ENCODE measurements around the gene SLX9. TPM values are rescaled to one million over a fixed set of nuclear protein-coding genes. Genes with fewer than 3 reads are reported as not detected.

Gene SLX9
- total and polyA plus RNA-seq, 2 experiments from 2014 or later: 25.6 to 35.8 TPM

- Histone ChIP-seq H3K27me3 (replicated peaks; ENCODE audit: insufficient read depth) (no peaks in the 10 kb centered on the region), H3K4me3 (no peak overlapping the region), H3K9ac (no peak overlapping the region), H4K20me1 (ENCODE audit: insufficient read depth) (no peaks in the 10 kb centered on the region), H3K27ac (no peak overlapping the region), H3K4me2 (ENCODE audit: unreplicated experiment) (no peak overlapping the region), H3K79me2 (ENCODE audit: insufficient read depth) (peaks cover 84% of the 10 kb centered on the region), H3F3A (ENCODE audit: insufficient read depth) (no peaks in the 10 kb centered on the region), H3K9me2 (ENCODE audit: insufficient read depth) (no peaks in the 10 kb centered on the region), H3K9me3 (ENCODE audit: low read depth) (no peaks in the 10 kb centered on the region), H3K4me1 (ENCODE audit: insufficient read depth) (peaks cover 15% of the 10 kb centered on the region), H3K36me3 (ENCODE audit: low read depth) (no peaks in the 10 kb centered on the region), H2AFZ (no peak overlapping the region)
- 71 to 85% methylated on average over 2 of the region's 2 CpGs for WGBS, 2 experiments (ENCODE audit: low coverage in 1 of 2, low lambda C conversion rate in 2 of 2, missing lambda C conversion rate in 2 of 2)
- no peak for DNase-seq
- TF ChIP-seq EZH2phosphoT487 (IDR thresholded peaks at IDR 0.05; ENCODE audit: insufficient read depth, low read depth) (no peak), EZH2 (IDR thresholded peaks at IDR 0.05; ENCODE audit: insufficient read depth, poor library complexity, severe bottlenecking) (no peak)
- in situ Hi-C loops (cut with MboI): loop anchor here (25.0 kb wide), 1 partner anchor 430 kb away; no protein-coding TSS in a partner anchor
These were observed 2.7 kb downstream of the SLX9 start for GRCh38 chr21:44942566-44942965.

GRCh38 chr21:44943005-44943685 lies 3.3 kb downstream of the SLX9 start:
- peaks cover 15% of the 10 kb centered on the region for H3K4me1 ChIP-seq (ENCODE audit: insufficient read depth)
- no peaks in the 10 kb centered on the region for H3F3A ChIP-seq (ENCODE audit: insufficient read depth)
- H3K9ac ChIP-seq: no peak overlapping the region
- no peaks in the 10 kb centered on the region for H3K27me3 ChIP-seq (replicated peaks; ENCODE audit: insufficient read depth)
- peaks cover 89% of the 10 kb centered on the region for H3K79me2 ChIP-seq (ENCODE audit: insufficient read depth)
- in situ Hi-C loops (cut with MboI): loop anchor here (25.0 kb wide), 1 partner anchor 431 kb away; no protein-coding TSS in a partner anchor
- no peak overlapping the region for H3K27ac ChIP-seq
- no peaks in the 10 kb centered on the region for H4K20me1 ChIP-seq (ENCODE audit: insufficient read depth)
- 86 to 88% methylated on average over 15 of the region's 15 CpGs for WGBS, 2 experiments (ENCODE audit: low coverage in 1 of 2, low lambda C conversion rate in 2 of 2, missing lambda C conversion rate in 2 of 2)
- peak; percentile 39 for DNase-seq
- TF ChIP-seq EZH2 (IDR thresholded peaks at IDR 0.05; ENCODE audit: insufficient read depth, poor library complexity, severe bottlenecking): no peak
- TF ChIP-seq EZH2phosphoT487 (IDR thresholded peaks at IDR 0.05; ENCODE audit: insufficient read depth, low read depth): no peak
- no peaks in the 10 kb centered on the region for H3K9me3 ChIP-seq (ENCODE audit: low read depth)
- no peaks in the 10 kb centered on the region for H3K36me3 ChIP-seq (ENCODE audit: low read depth)
- no peaks in the 10 kb centered on the region for H3K9me2 ChIP-seq (ENCODE audit: insufficient read depth)
- H3K4me2 ChIP-seq (ENCODE audit: unreplicated experiment): no peak overlapping the region
- H2AFZ ChIP-seq: no peak overlapping the region
- no peak overlapping the region for H3K4me3 ChIP-seq

GRCh38 chr21:44943686-44944550 lies 4.1 kb downstream of the SLX9 start:
- Histone ChIP-seq H3K9ac (no peak overlapping the region), H3K36me3 (ENCODE audit: low read depth) (no peaks in the 10 kb centered on the region), H3F3A (ENCODE audit: insufficient read depth) (no peaks in the 10 kb centered on the region), H3K4me2 (ENCODE audit: unreplicated experiment) (no peak overlapping the region), H4K20me1 (ENCODE audit: insufficient read depth) (no peaks in the 10 kb centered on the region), H2AFZ (no peak overlapping the region), H3K79me2 (ENCODE audit: insufficient read depth) (peaks cover 88% of the 10 kb centered on the region), H3K27ac (no peak overlapping the region), H3K27me3 (replicated peaks; ENCODE audit: insufficient read depth) (no peaks in the 10 kb centered on the region), H3K9me3 (ENCODE audit: low read depth) (no peaks in the 10 kb centered on the region), H3K9me2 (ENCODE audit: insufficient read depth) (no peaks in the 10 kb centered on the region), H3K4me3 (no peak overlapping the region), H3K4me1 (ENCODE audit: insufficient read depth) (peaks cover 14% of the 10 kb centered on the region)
- DNase-seq: no peak
- TF ChIP-seq EZH2phosphoT487 (IDR thresholded peaks at IDR 0.05; ENCODE audit: insufficient read depth, low read depth): no peak
- no peak for TF ChIP-seq EZH2 (IDR thresholded peaks at IDR 0.05; ENCODE audit: insufficient read depth, poor library complexity, severe bottlenecking)
- WGBS, 2 experiments (ENCODE audit: low coverage in 1 of 2, low lambda C conversion rate in 2 of 2, missing lambda C conversion rate in 2 of 2): 89 to 90% methylated on average over 24 of the region's 24 CpGs
- in situ Hi-C loops (cut with MboI): loop anchor here (25.0 kb wide), 1 partner anchor 432 kb away; no protein-coding TSS in a partner anchor

GRCh38 chr21:44944596-44944995 lies 4.8 kb downstream of the SLX9 start:
- no peak overlapping the region for H3K4me3 ChIP-seq
- 89 to 90% methylated on average over 10 of the region's 10 CpGs for WGBS, 2 experiments (ENCODE audit: low coverage in 1 of 2, low lambda C conversion rate in 2 of 2, missing lambda C conversion rate in 2 of 2)
- H3K27me3 ChIP-seq (replicated peaks; ENCODE audit: insufficient read depth): no peaks in the 10 kb centered on the region
- in situ Hi-C loops (cut with MboI): loop anchor here (25.0 kb wide), 1 partner anchor 432 kb away; no protein-coding TSS in a partner anchor
- H3K9me3 ChIP-seq (ENCODE audit: low read depth): no peaks in the 10 kb centered on the region
- no peak overlapping the region for H3K9ac ChIP-seq
- no peak overlapping the region for H2AFZ ChIP-seq
- no peaks in the 10 kb centered on the region for H3K36me3 ChIP-seq (ENCODE audit: low read depth)
- DNase-seq: no peak
- H3K9me2 ChIP-seq (ENCODE audit: insufficient read depth): no peaks in the 10 kb centered on the region
- no peak overlapping the region for H3K27ac ChIP-seq
- H3K4me2 ChIP-seq (ENCODE audit: unreplicated experiment): no peak overlapping the region
- no peaks in the 10 kb centered on the region for H3F3A ChIP-seq (ENCODE audit: insufficient read depth)
- H3K4me1 ChIP-seq (ENCODE audit: insufficient read depth): peaks cover 10% of the 10 kb centered on the region
- no peaks in the 10 kb centered on the region for H4K20me1 ChIP-seq (ENCODE audit: insufficient read depth)
- peaks cover 82% of the 10 kb centered on the region for H3K79me2 ChIP-seq (ENCODE audit: insufficient read depth)
- TF ChIP-seq EZH2 (IDR thresholded peaks at IDR 0.05; ENCODE audit: insufficient read depth, poor library complexity, severe bottlenecking) (no peak), EZH2phosphoT487 (IDR thresholded peaks at IDR 0.05; ENCODE audit: insufficient read depth, low read depth) (no peak)

All from GM23248 (cell line).